Neural crest cell (in vitro differentiated cells): ENCODE data around the gene PRRG3. TPM values are rescaled to one million over a fixed set of nuclear protein-coding genes. Genes with fewer than 3 reads are reported as not detected.

Experiments used
- DNase-seq: peaks from one replicate; pipeline ENCODE4 v3.0.0; 2021; ENCODE audit warnings: low read depth, mixed read lengths, low spot score
- H3K27ac Mint-ChIP-seq: one replicate; pipeline ENCODE4 v1.8.0; 2021; ENCODE audit warnings: mild to moderate bottlenecking, mixed read lengths; ENCODE audit not compliant: unreplicated experiment
- H3K27me3 Mint-ChIP-seq: 2 replicates; pipeline ENCODE4 v1.8.0; 2021; ENCODE audit warnings: low read depth, mild to moderate bottlenecking, mixed read lengths
- H3K36me3 Mint-ChIP-seq: 2 replicates; pipeline ENCODE4 v1.8.0; 2021; ENCODE audit warnings: low read depth, mild to moderate bottlenecking, mixed read lengths
- H3K4me1 Mint-ChIP-seq: 2 replicates; pipeline ENCODE4 v1.8.0; 2021; ENCODE audit warnings: mixed read lengths
- H3K4me3 Mint-ChIP-seq: one replicate; pipeline ENCODE4 v1.8.0; 2021; ENCODE audit warnings: mild to moderate bottlenecking, mixed read lengths
- H3K9me3 Mint-ChIP-seq: 2 replicates; pipeline ENCODE4 v1.8.0; 2021; ENCODE audit warnings: mixed read lengths
- CTCF ChIP-seq: fragments of 200-600 bp; sonication (generic); conservative IDR thresholded peaks from 2 replicates; pipeline ENCODE4 v1.5.0; 2021; ENCODE audit warnings: antibody characterized with exemption, mild to moderate bottlenecking
- total RNA-seq: library from RNA; stranded (reverse); gene quantifications from 2 replicates; pipeline ENCODE4 v1.2.1, GENCODE V29; 2021

Gene PRRG3
- total RNA-seq, 1 donor from 2014 or later, result 2.6 TPM

GRCh38 chrX:151736685-151737084, 41.4 kb downstream of the PRRG3 start:
- TF ChIP-seq CTCF, result no peak
- no peak for DNase-seq
- H3K36me3 Mint-ChIP-seq, result no peaks in the 10 kb centered on the region
- peaks cover 16% of the 10 kb centered on the region for H3K9me3 Mint-ChIP-seq
- no peaks in the 10 kb centered on the region for H3K4me1 Mint-ChIP-seq
- H3K4me3 Mint-ChIP-seq, result no peak overlapping the region
- no peak overlapping the region for H3K27ac Mint-ChIP-seq
- H3K27me3 Mint-ChIP-seq, result peaks cover 23% of the 10 kb centered on the region

- no peak for TF ChIP-seq CTCF
- no peak overlapping the region for H3K4me3 Mint-ChIP-seq
- peaks cover 20% of the 10 kb centered on the region for H3K9me3 Mint-ChIP-seq
- no peak overlapping the region for H3K27ac Mint-ChIP-seq
- no peak for DNase-seq
- no peaks in the 10 kb centered on the region for H3K36me3 Mint-ChIP-seq
- H3K27me3 Mint-ChIP-seq, result peaks cover 18% of the 10 kb centered on the region
- no peaks in the 10 kb centered on the region for H3K4me1 Mint-ChIP-seq
Observed at GRCh38 chrX:151737494-151737893, 42.2 kb downstream of the PRRG3 start.

GRCh38 chrX:151738751-151739150, 43.5 kb downstream of the PRRG3 start:
- H3K27me3 Mint-ChIP-seq, result peaks cover 12% of the 10 kb centered on the region
- no peak for TF ChIP-seq CTCF
- H3K4me1 Mint-ChIP-seq, result no peaks in the 10 kb centered on the region
- H3K27ac Mint-ChIP-seq, result no peak overlapping the region
- H3K9me3 Mint-ChIP-seq, result peaks cover 21% of the 10 kb centered on the region
- H3K36me3 Mint-ChIP-seq, result no peaks in the 10 kb centered on the region
- no peak overlapping the region for H3K4me3 Mint-ChIP-seq
- DNase-seq, result no peak

- no peak for TF ChIP-seq CTCF
- H3K27ac Mint-ChIP-seq, result no peak overlapping the region
- DNase-seq, result no peak
- peaks cover 14% of the 10 kb centered on the region for H3K9me3 Mint-ChIP-seq
- H3K4me1 Mint-ChIP-seq, result no peaks in the 10 kb centered on the region
- H3K27me3 Mint-ChIP-seq, result no peaks in the 10 kb centered on the region
- H3K36me3 Mint-ChIP-seq, result no peaks in the 10 kb centered on the region
- no peak overlapping the region for H3K4me3 Mint-ChIP-seq
Observed at GRCh38 chrX:151741606-151742005, 46.3 kb downstream of the PRRG3 start.

GRCh38 chrX:151742311-151742710, 47.1 kb downstream of the PRRG3 start:
- Mint-ChIP-seq H3K9me3 (peaks cover 14% of the 10 kb centered on the region), H3K27ac (no peak overlapping the region)

More at GRCh38 chrX:151742311-151742710, 47.1 kb downstream of the PRRG3 start:
- no peak for TF ChIP-seq CTCF
- no peaks in the 10 kb centered on the region for H3K36me3 Mint-ChIP-seq
- H3K4me1 Mint-ChIP-seq, result no peaks in the 10 kb centered on the region
- DNase-seq, result no peak
- peaks cover 2% of the 10 kb centered on the region for H3K27me3 Mint-ChIP-seq
- no peak overlapping the region for H3K4me3 Mint-ChIP-seq
